Vagina (tissue), 2 donors: ENCODE results near the gene PLIN1. TPM values are rescaled to one million over a fixed set of nuclear protein-coding genes. Genes with fewer than 3 reads are reported as not detected.

Experiments used
- DNase-seq, 2 donors: peaks; one replicate each; pipeline ENCODE4 v3.0.0-alpha.2; 2017; ENCODE audit errors: extremely low spot score in 2 of 2
- H3K27ac ChIP-seq: fragments of 200-600 bp; sonication (generic); one replicate; pipeline ENCODE4 v1.5.1; 2019
- H3K27me3 ChIP-seq: fragments of 200-600 bp; sonication (generic); one replicate; pipeline ENCODE4 v1.5.1; 2019
- H3K36me3 ChIP-seq, 2 donors: fragments of 200-600 bp; sonication (generic); one replicate each; pipeline ENCODE4 v1.5.1; 2017 to 2019
- H3K4me1 ChIP-seq: fragments of 200-600 bp; sonication (generic); one replicate; pipeline ENCODE4 v1.5.1; 2019
- H3K4me3 ChIP-seq, 2 donors: fragments of 200-600 bp; sonication (generic); 1 replicate in 1 of 2; 2 replicates in 1 of 2; pipeline ENCODE4 v1.5.1; 2016 to 2019
- H3K9me3 ChIP-seq: fragments of 200-600 bp; sonication (generic); one replicate; pipeline ENCODE4 v1.5.1; 2019
- CTCF ChIP-seq, 3 experiments: fragments of 450-650 bp in 2 of 3; fragments of 200-600 bp in 1 of 3; sonication (generic) in 1 of 3; IDR thresholded peaks; one replicate each; pipeline ENCODE4 v1.5.1; 2017 to 2019; ENCODE audit warnings: antibody characterized with exemption in 3 of 3, mild to moderate bottlenecking in 2 of 3, moderate library complexity in 2 of 3
- POLR2A ChIP-seq, 2 donors: fragments of 450-650 bp; IDR thresholded peaks; one replicate each; pipeline ENCODE4 v1.6.1; 2017; ENCODE audit warnings: antibody characterized with exemption in 2 of 2, mild to moderate bottlenecking in 2 of 2, moderate library complexity in 2 of 2
- POLR2AphosphoS5 ChIP-seq, 2 donors: sonication (generic); formaldehyde crosslinking; IDR thresholded peaks; one replicate each; pipeline ENCODE4 v1.9.0; 2017; ENCODE audit warnings: antibody characterized with exemption in 2 of 2, mild to moderate bottlenecking in 2 of 2, low read depth in 1 of 2; ENCODE audit not compliant: insufficient read depth in 1 of 2
- intact Hi-C: fragments of 100-400 bp; cut with DNase I; formaldehyde crosslinking; loops from one replicate; pipeline ENCODE4 v1.15.1; 2023
- total RNA-seq: library from RNA; depleted of rRNA; stranded (reverse); fragments of >200 nt; gene quantifications from one replicate; pipeline ENCODE4 v1.2.3, GENCODE V29; 2016

Gene PLIN1
- total RNA-seq, 1 donor from 2014 or later: 53.3 TPM

GRCh38 chr15:89648106-89649012 lies 30.8 kb downstream of the PLIN1 start:
- Histone ChIP-seq H3K36me3 (peaks cover 0 to 3% of the 10 kb centered on the region in 2 donors), H3K27me3 (no peaks in the 10 kb centered on the region), H3K4me3 (no peak overlapping the region), H3K9me3 (no peaks in the 10 kb centered on the region), H3K4me1 (no peaks in the 10 kb centered on the region), H3K27ac (no peak overlapping the region)
- intact Hi-C loops: no loop called here
- DNase-seq: no peak
- no peak for TF ChIP-seq POLR2A (IDR thresholded peaks at IDR 0.05)
- no peak for TF ChIP-seq CTCF (IDR thresholded peaks at IDR 0.05)
- no peak for TF ChIP-seq POLR2AphosphoS5 (IDR thresholded peaks at IDR 0.05; ENCODE audit: insufficient read depth in 1 of 2, low read depth in 1 of 2)

GRCh38 chr15:89647191-89647851 lies 31.8 kb downstream of the PLIN1 start:
- no peaks in the 10 kb centered on the region for H3K27me3 ChIP-seq
- peaks cover 0 to 4% of the 10 kb centered on the region in 2 donors for H3K36me3 ChIP-seq
- no peaks in the 10 kb centered on the region for H3K9me3 ChIP-seq
- TF ChIP-seq CTCF (IDR thresholded peaks at IDR 0.05) (peak in 2 of 3 experiments; percentile 59 to 79), POLR2AphosphoS5 (IDR thresholded peaks at IDR 0.05; ENCODE audit: insufficient read depth in 1 of 2, low read depth in 1 of 2) (no peak), POLR2A (IDR thresholded peaks at IDR 0.05) (no peak)
- H3K4me3 ChIP-seq: no peak overlapping the region
- intact Hi-C loops: no loop called here
- H3K27ac ChIP-seq: no peak overlapping the region
- DNase-seq: no peak
- no peaks in the 10 kb centered on the region for H3K4me1 ChIP-seq

- no peak for DNase-seq
- no peak for TF ChIP-seq CTCF (IDR thresholded peaks at IDR 0.05)
- Histone ChIP-seq H3K27ac (no peak overlapping the region), H3K27me3 (no peaks in the 10 kb centered on the region), H3K4me3 (no peak overlapping the region), H3K4me1 (no peaks in the 10 kb centered on the region), H3K36me3 (peaks cover 0 to 11% of the 10 kb centered on the region in 2 donors), H3K9me3 (no peaks in the 10 kb centered on the region)
- intact Hi-C loops: no loop called here
These were observed 32.6 kb downstream of the PLIN1 start for GRCh38 chr15:89646416-89647141.

- Histone ChIP-seq H3K27me3 (no peaks in the 10 kb centered on the region), H3K4me1 (no peaks in the 10 kb centered on the region), H3K27ac (no peak overlapping the region), H3K4me3 (no peak overlapping the region), H3K36me3 (peaks cover 0 to 13% of the 10 kb centered on the region in 2 donors), H3K9me3 (no peaks in the 10 kb centered on the region)
- TF ChIP-seq CTCF (IDR thresholded peaks at IDR 0.05): no peak
- no peak for TF ChIP-seq POLR2AphosphoS5 (IDR thresholded peaks at IDR 0.05; ENCODE audit: insufficient read depth in 1 of 2, low read depth in 1 of 2)
- TF ChIP-seq POLR2A (IDR thresholded peaks at IDR 0.05): no peak
- DNase-seq: peak in 1 of 2 donors; percentile 95
- intact Hi-C loops: no loop called here
These were observed 33.5 kb downstream of the PLIN1 start for GRCh38 chr15:89645680-89646079.
